Coronary artery (tissue), 2 donors: ENCODE results near the gene CNN2.

Source experiments
- DNase-seq: peaks from one replicate; pipeline ENCODE4 v3.0.0-alpha.2; 2017; ENCODE audit warnings: low spot score
- H3K27ac ChIP-seq, 2 donors: fragments of 200-600 bp; sonication (generic); one replicate each; pipeline ENCODE4 v1.5.1; 2016 to 2019
- H3K4me3 ChIP-seq: fragments of 200-600 bp; sonication (generic); 2 replicates; pipeline ENCODE4 v1.5.1; 2016; ENCODE audit warnings: mild to moderate bottlenecking, moderate library complexity
- TF ChIP-seq, protein P1 (sequence below): fragments of 200-600 bp; sonication (generic); IDR thresholded peaks from one replicate; pipeline ENCODE4 v1.5.1; 2019; ENCODE audit warnings: antibody characterized with exemption

The CNN2 gene

DNA sequence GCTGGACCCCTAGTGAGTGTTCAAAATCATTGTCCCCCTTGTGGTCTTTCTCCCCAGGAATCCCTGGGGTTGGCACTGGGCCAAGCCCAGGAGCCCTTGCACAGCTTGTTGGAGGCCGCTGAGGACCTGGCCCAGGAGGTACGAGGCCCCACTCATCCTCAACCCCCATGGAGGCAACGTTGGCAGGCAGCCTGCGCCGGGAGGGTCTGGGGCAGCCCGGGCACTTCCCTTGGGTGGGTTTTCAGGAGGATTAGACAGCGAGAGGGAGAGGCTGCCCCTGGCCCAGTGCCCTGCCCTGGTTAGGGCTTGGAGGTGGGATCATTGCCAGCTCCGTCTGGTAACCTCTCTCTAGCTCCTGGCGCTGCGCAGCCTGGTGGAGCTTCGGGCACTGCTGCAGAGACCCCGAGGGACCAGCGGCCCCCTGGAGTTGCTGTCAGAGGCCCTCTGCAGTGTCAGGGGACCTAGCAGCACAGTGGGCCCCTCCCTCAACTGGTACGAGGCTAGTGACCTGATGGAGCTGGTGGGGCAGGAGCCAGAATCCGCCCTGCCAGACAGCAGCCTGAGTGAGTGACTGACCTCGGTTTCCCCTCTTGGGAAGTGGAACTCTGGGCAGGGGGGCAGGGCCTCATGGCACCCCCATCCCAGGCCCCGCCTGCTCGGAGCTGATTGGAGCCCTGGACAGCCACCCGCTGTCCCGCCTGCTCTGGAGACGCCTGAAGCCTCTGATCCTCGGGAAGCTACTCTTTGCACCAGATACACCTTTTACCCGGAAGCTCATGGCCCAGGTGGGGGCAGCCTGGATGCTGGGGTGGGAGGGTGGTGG lies 16.5 kb downstream of the CNN2 start:
- Histone ChIP-seq H3K4me3 (no peak overlapping the region), H3K27ac (no peak overlapping the region)
- no peak for DNase-seq
- TF ChIP-seq, protein P1, sequence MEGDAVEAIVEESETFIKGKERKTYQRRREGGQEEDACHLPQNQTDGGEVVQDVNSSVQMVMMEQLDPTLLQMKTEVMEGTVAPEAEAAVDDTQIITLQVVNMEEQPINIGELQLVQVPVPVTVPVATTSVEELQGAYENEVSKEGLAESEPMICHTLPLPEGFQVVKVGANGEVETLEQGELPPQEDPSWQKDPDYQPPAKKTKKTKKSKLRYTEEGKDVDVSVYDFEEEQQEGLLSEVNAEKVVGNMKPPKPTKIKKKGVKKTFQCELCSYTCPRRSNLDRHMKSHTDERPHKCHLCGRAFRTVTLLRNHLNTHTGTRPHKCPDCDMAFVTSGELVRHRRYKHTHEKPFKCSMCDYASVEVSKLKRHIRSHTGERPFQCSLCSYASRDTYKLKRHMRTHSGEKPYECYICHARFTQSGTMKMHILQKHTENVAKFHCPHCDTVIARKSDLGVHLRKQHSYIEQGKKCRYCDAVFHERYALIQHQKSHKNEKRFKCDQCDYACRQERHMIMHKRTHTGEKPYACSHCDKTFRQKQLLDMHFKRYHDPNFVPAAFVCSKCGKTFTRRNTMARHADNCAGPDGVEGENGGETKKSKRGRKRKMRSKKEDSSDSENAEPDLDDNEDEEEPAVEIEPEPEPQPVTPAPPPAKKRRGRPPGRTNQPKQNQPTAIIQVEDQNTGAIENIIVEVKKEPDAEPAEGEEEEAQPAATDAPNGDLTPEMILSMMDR = no peak

DNA sequence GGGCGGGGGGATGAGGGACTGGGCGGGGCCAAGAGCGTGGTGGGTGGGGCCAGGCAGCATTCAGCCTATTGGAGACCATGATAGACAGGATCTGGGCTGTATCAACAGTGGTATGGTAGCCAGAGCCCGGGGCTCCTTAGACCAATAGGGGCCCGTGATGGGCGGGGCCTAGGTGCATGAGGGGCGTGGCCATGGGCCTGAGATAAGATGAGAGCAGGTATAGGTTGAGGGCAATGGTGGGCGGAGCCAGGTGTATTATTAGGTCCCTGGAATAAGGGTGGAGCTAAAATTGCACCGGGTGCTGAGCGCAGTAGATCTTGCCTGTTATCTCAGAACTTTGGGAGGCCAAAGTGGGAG lies 18.8 kb downstream of the CNN2 start:
- DNase-seq = no peak
- TF ChIP-seq, protein P1 = no peak
- H3K4me3 ChIP-seq = no peak overlapping the region
- H3K27ac ChIP-seq = no peak overlapping the region

DNA sequence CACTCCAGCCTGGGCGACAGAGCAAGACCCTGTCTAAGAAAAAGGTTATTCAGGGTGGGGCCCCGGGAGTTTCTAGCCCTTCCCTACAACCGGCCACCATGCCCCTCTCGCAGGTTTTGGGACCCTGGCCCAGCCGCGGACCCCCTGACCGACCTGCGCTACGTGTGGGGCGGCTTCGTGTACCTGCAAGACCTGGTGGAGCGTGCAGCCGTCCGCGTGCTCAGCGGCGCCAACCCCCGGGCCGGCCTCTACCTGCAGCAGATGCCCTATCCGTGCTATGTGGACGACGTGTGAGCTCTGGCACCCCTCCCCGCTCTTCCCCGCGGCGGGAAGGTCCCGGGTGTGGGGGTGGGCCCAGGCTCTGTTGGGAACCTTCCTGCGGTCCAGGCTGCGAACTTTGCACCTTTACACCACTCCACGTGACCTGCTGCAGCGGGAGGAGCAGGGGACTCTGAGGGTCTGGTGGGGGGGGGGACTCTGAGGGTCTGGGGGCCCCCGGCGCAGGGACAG lies 19.8 kb downstream of the CNN2 start:
- H3K27ac ChIP-seq = no peak overlapping the region
- H3K4me3 ChIP-seq = no peak overlapping the region
- no peak for DNase-seq
- TF ChIP-seq, protein P1 = no peak

DNA sequence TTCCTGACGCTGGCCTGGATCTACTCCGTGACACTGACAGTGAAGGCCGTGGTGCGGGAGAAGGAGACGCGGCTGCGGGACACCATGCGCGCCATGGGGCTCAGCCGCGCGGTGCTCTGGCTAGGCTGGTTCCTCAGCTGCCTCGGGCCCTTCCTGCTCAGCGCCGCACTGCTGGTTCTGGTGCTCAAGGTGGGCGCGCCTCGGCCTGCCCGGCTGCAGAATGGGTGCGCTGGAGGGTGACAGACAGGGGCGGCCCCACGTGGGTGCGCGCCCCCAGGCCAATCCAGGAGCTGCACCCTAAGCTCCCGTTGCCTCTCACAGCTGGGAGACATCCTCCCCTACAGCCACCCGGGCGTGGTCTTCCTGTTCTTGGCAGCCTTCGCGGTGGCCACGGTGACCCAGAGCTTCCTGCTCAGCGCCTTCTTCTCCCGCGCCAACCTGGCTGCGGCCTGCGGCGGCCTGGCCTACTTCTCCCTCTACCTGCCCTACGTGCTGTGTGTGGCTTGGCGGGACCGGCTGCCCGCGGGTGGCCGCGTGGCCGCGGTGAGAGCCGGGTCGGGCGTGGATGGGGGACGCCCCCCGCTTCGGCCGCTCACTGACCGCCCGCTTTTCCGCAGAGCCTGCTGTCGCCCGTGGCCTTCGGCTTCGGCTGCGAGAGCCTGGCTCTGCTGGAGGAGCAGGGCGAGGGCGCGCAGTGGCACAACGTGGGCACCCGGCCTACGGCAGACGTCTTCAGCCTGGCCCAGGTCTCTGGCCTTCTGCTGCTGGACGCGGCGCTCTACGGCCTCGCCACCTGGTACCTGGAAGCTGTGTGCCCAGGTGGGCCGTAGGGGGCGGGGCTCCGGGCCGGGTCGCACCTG lies 20.7 kb downstream of the CNN2 start:
- no peak for DNase-seq
- H3K27ac ChIP-seq = no peak overlapping the region
- no peak overlapping the region for H3K4me3 ChIP-seq
- TF ChIP-seq, protein P1 = no peak

DNA sequence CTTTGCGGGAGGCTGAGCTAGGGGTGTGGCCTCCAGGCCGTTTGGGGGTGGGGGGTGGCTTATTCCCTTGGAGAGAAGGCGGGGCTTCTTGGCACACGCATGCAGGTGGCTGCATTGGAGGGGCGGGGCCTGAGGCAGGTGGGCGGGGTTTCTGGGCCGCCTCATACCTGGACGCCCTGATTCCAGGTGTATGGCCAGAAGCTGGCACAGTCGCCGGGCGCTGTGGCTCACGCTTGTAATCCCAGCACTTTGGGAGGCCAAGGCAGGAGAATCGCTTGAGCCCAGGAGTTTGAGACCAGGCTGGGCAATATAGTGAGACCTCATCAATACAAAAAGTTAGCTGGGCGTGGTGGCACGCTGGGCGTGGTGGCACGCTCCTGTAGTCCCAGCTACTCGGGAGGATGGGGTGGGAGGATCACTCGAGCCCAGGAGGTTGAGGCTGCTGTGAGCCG lies 21.3 kb downstream of the CNN2 start:
- TF ChIP-seq, protein P1 = no peak
- Histone ChIP-seq H3K27ac (no peak overlapping the region), H3K4me3 (no peak overlapping the region)
- no peak for DNase-seq

DNA sequence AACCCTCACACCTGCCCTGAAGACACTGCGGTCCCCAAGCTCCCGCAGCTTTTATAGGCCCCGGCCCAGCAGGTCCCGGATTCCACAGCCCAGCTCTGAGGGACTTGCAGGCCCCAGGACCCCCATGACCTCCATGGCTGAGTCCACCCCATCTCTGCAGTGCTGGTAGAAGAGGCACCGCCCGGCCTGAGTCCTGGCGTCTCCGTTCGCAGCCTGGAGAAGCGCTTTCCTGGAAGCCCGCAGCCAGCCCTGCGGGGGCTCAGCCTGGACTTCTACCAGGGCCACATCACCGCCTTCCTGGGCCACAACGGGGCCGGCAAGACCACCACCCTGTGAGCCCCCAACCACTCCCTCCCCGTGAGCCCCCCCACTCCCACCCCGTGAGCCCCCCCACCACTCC lies 22.7 kb downstream of the CNN2 start:
- TF ChIP-seq, protein P1 = no peak
- Histone ChIP-seq H3K27ac (no peak overlapping the region), H3K4me3 (no peak overlapping the region)
- no peak for DNase-seq
